ENCODE results near the gene SSX2IP. TPM values are rescaled to one million over a fixed set of nuclear protein-coding genes. Genes with fewer than 3 reads are reported as not detected.

The SSX2IP gene
- total and polyA plus RNA-seq, 2 experiments from 2014 or later = 23.2 to 28.4 TPM

DNA sequence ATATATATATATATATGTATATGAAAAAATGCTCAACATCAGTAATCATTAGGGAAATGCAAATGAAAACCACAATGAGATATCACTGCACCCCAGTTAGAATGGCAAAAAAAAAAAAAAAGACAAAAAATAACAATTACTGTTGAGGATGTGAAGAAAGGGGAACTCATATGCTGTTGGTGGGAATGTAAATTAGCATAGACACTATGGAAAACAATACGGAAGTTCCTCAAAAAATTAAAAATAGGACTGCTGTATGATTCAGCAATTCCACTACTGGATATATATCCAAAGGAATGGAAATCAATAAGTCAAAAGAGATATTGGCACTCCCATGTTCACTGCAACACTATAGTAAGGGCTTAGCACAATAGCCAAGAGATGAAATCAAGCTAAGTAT lies 74.5 kb downstream of the SSX2IP start:
- Histone ChIP-seq H2AFZ (no peak overlapping the region), H3F3A (replicated peaks; ENCODE audit: low read depth) (0 out of 2 replicates have a peak, but pooled peaks cover 3% of the 10 kb centered on the region), H3K27ac (ENCODE audit: low read depth) (no peak overlapping the region), H3K4me1 (ENCODE audit: insufficient read depth) (peaks cover 6% of the 10 kb centered on the region; the same call in 1 of the 2 replicates), H3K4me2 (no peak overlapping the region), H3K9me2 (ENCODE audit: insufficient read depth) (no peaks in the 10 kb centered on the region), H3K36me3 (ENCODE audit: insufficient read depth) (no peaks in the 10 kb centered on the region; the same call in 1 of the 2 replicates), H3K4me3 (no peak overlapping the region), H3K27me3 (ENCODE audit: insufficient read depth) (no peaks in the 10 kb centered on the region), H3K79me2 (replicated peaks; ENCODE audit: insufficient read depth) (no peaks in the 10 kb centered on the region), H4K20me1 (replicated peaks; ENCODE audit: insufficient read depth) (no peaks in the 10 kb centered on the region)
- H3K36me3 Mint-ChIP-seq (ENCODE audit: low read depth) = peaks cover 18% of the 10 kb centered on the region
- no peak for ATAC-seq
- H3K9me3 Mint-ChIP-seq = peaks cover 27% of the 10 kb centered on the region
- H3K4me1 Mint-ChIP-seq = peaks cover 18% of the 10 kb centered on the region
- no peak for TF ChIP-seq EZH2 (IDR thresholded peaks at IDR 0.05; ENCODE audit: low read depth, unreplicated experiment)
- TF ChIP-seq JUNB (IDR thresholded peaks at IDR 0.05; ENCODE audit: unreplicated experiment) = no peak
- TF ChIP-seq, protein P1, sequence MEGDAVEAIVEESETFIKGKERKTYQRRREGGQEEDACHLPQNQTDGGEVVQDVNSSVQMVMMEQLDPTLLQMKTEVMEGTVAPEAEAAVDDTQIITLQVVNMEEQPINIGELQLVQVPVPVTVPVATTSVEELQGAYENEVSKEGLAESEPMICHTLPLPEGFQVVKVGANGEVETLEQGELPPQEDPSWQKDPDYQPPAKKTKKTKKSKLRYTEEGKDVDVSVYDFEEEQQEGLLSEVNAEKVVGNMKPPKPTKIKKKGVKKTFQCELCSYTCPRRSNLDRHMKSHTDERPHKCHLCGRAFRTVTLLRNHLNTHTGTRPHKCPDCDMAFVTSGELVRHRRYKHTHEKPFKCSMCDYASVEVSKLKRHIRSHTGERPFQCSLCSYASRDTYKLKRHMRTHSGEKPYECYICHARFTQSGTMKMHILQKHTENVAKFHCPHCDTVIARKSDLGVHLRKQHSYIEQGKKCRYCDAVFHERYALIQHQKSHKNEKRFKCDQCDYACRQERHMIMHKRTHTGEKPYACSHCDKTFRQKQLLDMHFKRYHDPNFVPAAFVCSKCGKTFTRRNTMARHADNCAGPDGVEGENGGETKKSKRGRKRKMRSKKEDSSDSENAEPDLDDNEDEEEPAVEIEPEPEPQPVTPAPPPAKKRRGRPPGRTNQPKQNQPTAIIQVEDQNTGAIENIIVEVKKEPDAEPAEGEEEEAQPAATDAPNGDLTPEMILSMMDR (conservative IDR thresholded peaks at IDR 0.05; ENCODE audit: low read depth in 2 of 2) = no peak
- TF ChIP-seq NANOG (IDR thresholded peaks at IDR 0.05; ENCODE audit: borderline replicate concordance) = no peak
- no peak overlapping the region for H3K4me3 Mint-ChIP-seq
- DNase-seq (ENCODE audit: low spot score) = no peak
- H3K27ac Mint-ChIP-seq = no peak overlapping the region
- H3K27me3 Mint-ChIP-seq (ENCODE audit: insufficient read depth, low read depth, poor library complexity) = peaks cover 12% of the 10 kb centered on the region

DNA sequence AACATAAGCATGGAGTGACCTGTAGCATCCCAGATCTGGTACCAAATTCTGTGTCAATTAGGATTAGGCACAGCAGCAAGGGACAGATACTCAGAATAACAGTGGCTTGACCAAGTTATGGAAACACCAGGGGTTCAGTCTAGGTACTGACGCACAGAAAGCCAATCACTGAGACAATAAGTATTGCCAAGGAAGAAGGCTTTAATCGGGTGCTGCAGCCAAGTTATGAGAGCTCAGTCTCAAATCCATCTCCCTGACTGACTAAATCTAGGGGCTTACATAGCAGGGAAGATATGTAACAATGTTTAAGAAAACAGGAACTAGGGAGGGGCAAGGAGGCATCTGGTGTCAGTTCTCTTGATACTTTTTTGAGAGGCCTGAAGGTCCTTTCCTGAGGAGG lies 76.4 kb downstream of the SSX2IP start:
- no peaks in the 10 kb centered on the region for H3K4me1 ChIP-seq (ENCODE audit: insufficient read depth)
- H3F3A ChIP-seq (replicated peaks; ENCODE audit: low read depth) = no peaks in the 10 kb centered on the region
- Mint-ChIP-seq H3K4me3 (no peak overlapping the region), H3K9me3 (peaks cover 27% of the 10 kb centered on the region), H3K27me3 (ENCODE audit: insufficient read depth, low read depth, poor library complexity) (peaks cover 5% of the 10 kb centered on the region), H3K4me1 (peaks cover 9% of the 10 kb centered on the region; the same call in 2 of the 3 replicates), H3K27ac (no peak overlapping the region), H3K36me3 (ENCODE audit: low read depth) (peaks cover 18% of the 10 kb centered on the region)
- no peaks in the 10 kb centered on the region for H3K27me3 ChIP-seq (ENCODE audit: insufficient read depth)
- DNase-seq (ENCODE audit: low spot score) = no peak
- no peak overlapping the region for H3K27ac ChIP-seq (ENCODE audit: low read depth)
- no peak overlapping the region for H3K4me3 ChIP-seq
- no peak overlapping the region for H3K4me2 ChIP-seq
- no peaks in the 10 kb centered on the region for H3K79me2 ChIP-seq (replicated peaks; ENCODE audit: insufficient read depth)
- H3K9me2 ChIP-seq (ENCODE audit: insufficient read depth) = no peaks in the 10 kb centered on the region
- no peaks in the 10 kb centered on the region for H4K20me1 ChIP-seq (replicated peaks; ENCODE audit: insufficient read depth)
- no peak overlapping the region for H2AFZ ChIP-seq
- no peaks in the 10 kb centered on the region; the same call in 1 of the 2 replicates for H3K36me3 ChIP-seq (ENCODE audit: insufficient read depth)
- no peak for ATAC-seq
- no peak for TF ChIP-seq ZNF331 (CRISPR knock-in tag; IDR thresholded peaks at IDR 0.05; ENCODE audit: low read depth)
- TF ChIP-seq EZH2 (IDR thresholded peaks at IDR 0.05; ENCODE audit: low read depth, unreplicated experiment) = no peak
- TF ChIP-seq CREB1 (CRISPR knock-in tag; IDR thresholded peaks at IDR 0.05; ENCODE audit: low read depth) = no peak
- no peak for TF ChIP-seq NANOG (IDR thresholded peaks at IDR 0.05; ENCODE audit: borderline replicate concordance)
- TF ChIP-seq, protein P2, sequence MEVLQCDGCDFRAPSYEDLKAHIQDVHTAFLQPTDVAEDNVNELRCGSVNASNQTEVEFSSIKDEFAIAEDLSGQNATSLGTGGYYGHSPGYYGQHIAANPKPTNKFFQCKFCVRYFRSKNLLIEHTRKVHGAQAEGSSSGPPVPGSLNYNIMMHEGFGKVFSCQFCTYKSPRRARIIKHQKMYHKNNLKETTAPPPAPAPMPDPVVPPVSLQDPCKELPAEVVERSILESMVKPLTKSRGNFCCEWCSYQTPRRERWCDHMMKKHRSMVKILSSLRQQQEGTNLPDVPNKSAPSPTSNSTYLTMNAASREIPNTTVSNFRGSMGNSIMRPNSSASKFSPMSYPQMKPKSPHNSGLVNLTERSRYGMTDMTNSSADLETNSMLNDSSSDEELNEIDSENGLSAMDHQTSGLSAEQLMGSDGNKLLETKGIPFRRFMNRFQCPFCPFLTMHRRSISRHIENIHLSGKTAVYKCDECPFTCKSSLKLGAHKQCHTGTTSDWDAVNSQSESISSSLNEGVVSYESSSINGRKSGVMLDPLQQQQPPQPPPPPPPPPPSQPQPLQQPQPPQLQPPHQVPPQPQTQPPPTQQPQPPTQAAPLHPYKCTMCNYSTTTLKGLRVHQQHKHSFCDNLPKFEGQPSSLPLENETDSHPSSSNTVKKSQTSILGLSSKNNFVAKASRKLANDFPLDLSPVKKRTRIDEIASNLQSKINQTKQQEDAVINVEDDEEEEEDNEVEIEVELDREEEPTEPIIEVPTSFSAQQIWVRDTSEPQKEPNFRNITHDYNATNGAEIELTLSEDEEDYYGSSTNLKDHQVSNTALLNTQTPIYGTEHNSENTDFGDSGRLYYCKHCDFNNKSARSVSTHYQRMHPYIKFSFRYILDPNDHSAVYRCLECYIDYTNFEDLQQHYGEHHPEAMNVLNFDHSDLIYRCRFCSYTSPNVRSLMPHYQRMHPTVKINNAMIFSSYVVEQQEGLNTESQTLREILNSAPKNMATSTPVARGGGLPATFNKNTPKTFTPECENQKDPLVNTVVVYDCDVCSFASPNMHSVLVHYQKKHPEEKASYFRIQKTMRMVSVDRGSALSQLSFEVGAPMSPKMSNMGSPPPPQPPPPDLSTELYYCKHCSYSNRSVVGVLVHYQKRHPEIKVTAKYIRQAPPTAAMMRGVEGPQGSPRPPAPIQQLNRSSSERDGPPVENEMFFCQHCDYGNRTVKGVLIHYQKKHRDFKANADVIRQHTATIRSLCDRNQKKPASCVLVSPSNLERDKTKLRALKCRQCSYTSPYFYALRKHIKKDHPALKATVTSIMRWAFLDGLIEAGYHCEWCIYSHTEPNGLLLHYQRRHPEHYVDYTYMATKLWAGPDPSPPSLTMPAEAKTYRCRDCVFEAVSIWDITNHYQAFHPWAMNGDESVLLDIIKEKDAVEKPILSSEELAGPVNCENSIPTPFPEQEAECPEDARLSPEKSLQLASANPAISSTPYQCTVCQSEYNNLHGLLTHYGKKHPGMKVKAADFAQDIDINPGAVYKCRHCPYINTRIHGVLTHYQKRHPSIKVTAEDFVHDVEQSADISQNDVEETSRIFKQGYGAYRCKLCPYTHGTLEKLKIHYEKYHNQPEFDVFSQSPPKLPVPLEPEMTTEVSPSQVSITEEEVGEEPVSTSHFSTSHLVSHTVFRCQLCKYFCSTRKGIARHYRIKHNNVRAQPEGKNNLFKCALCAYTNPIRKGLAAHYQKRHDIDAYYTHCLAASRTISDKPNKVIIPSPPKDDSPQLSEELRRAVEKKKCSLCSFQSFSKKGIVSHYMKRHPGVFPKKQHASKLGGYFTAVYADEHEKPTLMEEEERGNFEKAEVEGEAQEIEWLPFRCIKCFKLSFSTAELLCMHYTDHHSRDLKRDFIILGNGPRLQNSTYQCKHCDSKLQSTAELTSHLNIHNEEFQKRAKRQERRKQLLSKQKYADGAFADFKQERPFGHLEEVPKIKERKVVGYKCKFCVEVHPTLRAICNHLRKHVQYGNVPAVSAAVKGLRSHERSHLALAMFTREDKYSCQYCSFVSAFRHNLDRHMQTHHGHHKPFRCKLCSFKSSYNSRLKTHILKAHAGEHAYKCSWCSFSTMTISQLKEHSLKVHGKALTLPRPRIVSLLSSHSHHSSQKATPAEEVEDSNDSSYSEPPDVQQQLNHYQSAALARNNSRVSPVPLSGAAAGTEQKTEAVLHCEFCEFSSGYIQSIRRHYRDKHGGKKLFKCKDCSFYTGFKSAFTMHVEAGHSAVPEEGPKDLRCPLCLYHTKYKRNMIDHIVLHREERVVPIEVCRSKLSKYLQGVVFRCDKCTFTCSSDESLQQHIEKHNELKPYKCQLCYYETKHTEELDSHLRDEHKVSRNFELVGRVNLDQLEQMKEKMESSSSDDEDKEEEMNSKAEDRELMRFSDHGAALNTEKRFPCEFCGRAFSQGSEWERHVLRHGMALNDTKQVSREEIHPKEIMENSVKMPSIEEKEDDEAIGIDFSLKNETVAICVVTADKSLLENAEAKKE (CRISPR knock-in tag; IDR thresholded peaks at IDR 0.05) = no peak
- no peak for TF ChIP-seq ZNF114 (CRISPR knock-in tag; IDR thresholded peaks at IDR 0.05)
- TF ChIP-seq STAT1 (IDR thresholded peaks at IDR 0.05; ENCODE audit: unreplicated experiment) = no peak
- TF ChIP-seq, protein P3, sequence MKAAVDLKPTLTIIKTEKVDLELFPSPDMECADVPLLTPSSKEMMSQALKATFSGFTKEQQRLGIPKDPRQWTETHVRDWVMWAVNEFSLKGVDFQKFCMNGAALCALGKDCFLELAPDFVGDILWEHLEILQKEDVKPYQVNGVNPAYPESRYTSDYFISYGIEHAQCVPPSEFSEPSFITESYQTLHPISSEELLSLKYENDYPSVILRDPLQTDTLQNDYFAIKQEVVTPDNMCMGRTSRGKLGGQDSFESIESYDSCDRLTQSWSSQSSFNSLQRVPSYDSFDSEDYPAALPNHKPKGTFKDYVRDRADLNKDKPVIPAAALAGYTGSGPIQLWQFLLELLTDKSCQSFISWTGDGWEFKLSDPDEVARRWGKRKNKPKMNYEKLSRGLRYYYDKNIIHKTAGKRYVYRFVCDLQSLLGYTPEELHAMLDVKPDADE (IDR thresholded peaks at IDR 0.05) = no peak
- no peak for TF ChIP-seq POLR2AphosphoS5 (IDR thresholded peaks at IDR 0.05; ENCODE audit: low read depth)
- TF ChIP-seq, protein P1 (conservative IDR thresholded peaks at IDR 0.05; ENCODE audit: low read depth in 2 of 2) = no peak
